ENCODE results near the gene TOX2. TPM values are rescaled to one million over a fixed set of nuclear protein-coding genes. Genes with fewer than 3 reads are reported as not detected.

The TOX2 gene
- total RNA-seq, 1 experiment from 2014 or later = 1.7 TPM

DNA sequence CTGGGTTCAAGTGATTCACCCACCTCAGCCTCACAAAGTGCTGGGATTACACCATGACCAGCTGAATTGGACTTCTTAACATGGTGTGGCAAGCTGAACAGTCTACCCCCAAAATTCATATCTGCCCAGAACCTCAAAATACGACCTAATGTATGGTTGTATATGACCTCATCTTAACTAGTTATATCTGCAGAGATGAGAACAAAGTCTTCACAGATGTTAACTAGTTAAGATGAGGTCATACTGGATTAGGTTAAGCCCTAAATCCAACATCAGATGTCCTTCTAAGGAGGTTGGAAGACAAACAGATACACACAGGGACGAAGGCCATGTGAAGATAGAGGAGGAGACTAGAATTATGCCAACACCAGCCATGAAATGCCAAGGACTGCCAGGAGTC, 169.8 kb downstream of the TOX2 start:
- Mint-ChIP-seq H3K4me3 (no peak overlapping the region), H3K27ac (no peak overlapping the region), H3K27me3 (ENCODE audit: low read depth) (no peaks in the 10 kb centered on the region), H3K36me3 (ENCODE audit: insufficient read depth in 1 of 3, low read depth in 3 of 3) (no peaks in the 10 kb centered on the region), H3K4me1 (no peaks in the 10 kb centered on the region), H3K9me3 (no peaks in the 10 kb centered on the region)
- Histone ChIP-seq H3K4ac (ENCODE audit: low read depth, low read length) (no peak overlapping the region), H3K56ac (ENCODE audit: insufficient read length, low read depth, low read length) (no peak overlapping the region), H3K27me3 (ENCODE audit: insufficient read depth, low read length) (no peaks in the 10 kb centered on the region), H3K14ac (ENCODE audit: insufficient read depth, low read length) (no peak overlapping the region), H4K20me1 (ENCODE audit: control insufficient read depth, insufficient read depth, insufficient read length) (no peaks in the 10 kb centered on the region), H2BK5ac (ENCODE audit: insufficient read length, low read length) (no peak overlapping the region), H4K5ac (ENCODE audit: insufficient read length, low read depth, low read length) (no peak overlapping the region), H3K79me1 (ENCODE audit: insufficient read depth, low read depth, low read length, poor library complexity, severe bottlenecking) (no peaks in the 10 kb centered on the region), H3K79me2 (ENCODE audit: insufficient read depth, low read length) (no peaks in the 10 kb centered on the region), H3T11ph (ENCODE audit: low read length) (no peak overlapping the region), H2BK120ac (ENCODE audit: low read depth, low read length, poor library complexity, severe bottlenecking) (no peak overlapping the region), H3K9me3 (ENCODE audit: control insufficient read depth, low read depth, low read length) (no peaks in the 10 kb centered on the region), H2BK12ac (ENCODE audit: insufficient read length, low read depth, low read length) (no peak overlapping the region), H3K4me2 (ENCODE audit: insufficient read depth, insufficient read length, low read length) (no peak overlapping the region), H3K27ac (ENCODE audit: insufficient read length, low read depth, low read length) (no peak overlapping the region), H3K23ac (ENCODE audit: insufficient read length, low read depth, low read length) (no peak overlapping the region), H3K18ac (ENCODE audit: insufficient read length, low read depth, low read length) (no peak overlapping the region), H2AK5ac (ENCODE audit: insufficient read length, low read length) (no peak overlapping the region), H4K91ac (ENCODE audit: insufficient read length, low read depth, low read length) (no peak overlapping the region), H4K8ac (replicated peaks; ENCODE audit: insufficient read length, low read depth, low read length) (no peak overlapping the region), H2AFZ (ENCODE audit: low read length) (no peak overlapping the region), H3K4me1 (ENCODE audit: insufficient read depth, low read length) (no peaks in the 10 kb centered on the region), H2BK20ac (ENCODE audit: low read depth, low read length, poor library complexity, severe bottlenecking) (no peak overlapping the region), H3K23me2 (ENCODE audit: insufficient read length, low read depth, low read length, poor library complexity, severe bottlenecking) (no peaks in the 10 kb centered on the region), H2BK15ac (ENCODE audit: low read depth, low read length) (no peak overlapping the region), H3K9ac (ENCODE audit: extremely low read depth, insufficient read length, low read length) (no peak overlapping the region)
- TF ChIP-seq, protein P1, sequence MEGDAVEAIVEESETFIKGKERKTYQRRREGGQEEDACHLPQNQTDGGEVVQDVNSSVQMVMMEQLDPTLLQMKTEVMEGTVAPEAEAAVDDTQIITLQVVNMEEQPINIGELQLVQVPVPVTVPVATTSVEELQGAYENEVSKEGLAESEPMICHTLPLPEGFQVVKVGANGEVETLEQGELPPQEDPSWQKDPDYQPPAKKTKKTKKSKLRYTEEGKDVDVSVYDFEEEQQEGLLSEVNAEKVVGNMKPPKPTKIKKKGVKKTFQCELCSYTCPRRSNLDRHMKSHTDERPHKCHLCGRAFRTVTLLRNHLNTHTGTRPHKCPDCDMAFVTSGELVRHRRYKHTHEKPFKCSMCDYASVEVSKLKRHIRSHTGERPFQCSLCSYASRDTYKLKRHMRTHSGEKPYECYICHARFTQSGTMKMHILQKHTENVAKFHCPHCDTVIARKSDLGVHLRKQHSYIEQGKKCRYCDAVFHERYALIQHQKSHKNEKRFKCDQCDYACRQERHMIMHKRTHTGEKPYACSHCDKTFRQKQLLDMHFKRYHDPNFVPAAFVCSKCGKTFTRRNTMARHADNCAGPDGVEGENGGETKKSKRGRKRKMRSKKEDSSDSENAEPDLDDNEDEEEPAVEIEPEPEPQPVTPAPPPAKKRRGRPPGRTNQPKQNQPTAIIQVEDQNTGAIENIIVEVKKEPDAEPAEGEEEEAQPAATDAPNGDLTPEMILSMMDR (conservative IDR thresholded peaks at IDR 0.05) = no peak
- DNase-seq = no peak
- WGBS (ENCODE audit: extremely low coverage, insufficient read length, low lambda C conversion rate) = no CpG with 5 or more reads among the region's 2 CpGs
